Prostate gland (tissue), 2 donors: Measurements from ENCODE around the gene LRRC8A. TPM values are rescaled to one million over a fixed set of nuclear protein-coding genes. Genes with fewer than 3 reads are reported as not detected.
"Not testable (repeated sequence)": the region's sequence is repeated elsewhere in the genome, so short reads cannot be mapped to it uniquely, and the experiment has no call there.

Source experiments
- DNase-seq: peaks from one replicate; pipeline ENCODE4 v3.0.0-alpha.2; 2019; ENCODE audit warnings: low spot score
- H3K27ac ChIP-seq, 2 donors: fragments of 200-600 bp; sonication (generic); 2 replicates each; pipeline ENCODE4 v1.5.1; 2017 to 2019
- H3K27me3 ChIP-seq: fragments of 200-600 bp; sonication (generic); replicated peaks from 2 replicates; pipeline ENCODE4 v1.5.1; 2019; ENCODE audit not compliant: insufficient read depth
- H3K36me3 ChIP-seq, 2 donors: fragments of 200-600 bp; sonication (generic); 1 replicate in 1 of 2; 2 replicates in 1 of 2; pipeline versions ENCODE4 v1.5.1 to v1.8.1; 2017 to 2019
- H3K4me1 ChIP-seq: fragments of 200-600 bp; sonication (generic); replicated peaks from 2 replicates; pipeline ENCODE4 v1.5.1; 2019
- H3K4me3 ChIP-seq, 2 donors: fragments of 200-600 bp; sonication (generic); 2 replicates each; pipeline ENCODE4 v1.5.1; 2017 to 2019
- H3K9me3 ChIP-seq: fragments of 200-600 bp; sonication (generic); 2 replicates; pipeline ENCODE4 v1.5.1; 2017
- CTCF ChIP-seq, 4 experiments: fragments of 200-600 bp in 2 of 4; fragments of 450-650 bp in 2 of 4; sonication (generic) in 2 of 4; IDR thresholded peaks; 1 replicate in 3 of 4; 2 replicates in 1 of 4; pipeline ENCODE4 v1.5.1; 2016 to 2019; ENCODE audit warnings: antibody characterized with exemption in 4 of 4, mild to moderate bottlenecking in 2 of 4, moderate library complexity in 2 of 4
- POLR2A ChIP-seq: fragments of 450-650 bp; IDR thresholded peaks from one replicate; pipeline ENCODE4 v1.6.1; 2016; ENCODE audit warnings: antibody characterized with exemption, mild to moderate bottlenecking
- POLR2AphosphoS5 ChIP-seq: sonication (generic); formaldehyde crosslinking; IDR thresholded peaks from one replicate; pipeline ENCODE4 v1.6.1; 2017; ENCODE audit warnings: antibody characterized with exemption
- WGBS: methylation state at CpG from one replicate; pipeline ENCODE4 v1.1.5; 2018; 5-methylcytosine and 5-hydroxymethylcytosine counted together
- intact Hi-C: fragments of 100-400 bp; cut with DNase I; formaldehyde crosslinking; loops from one replicate; pipeline ENCODE4 v1.14.2; 2022
- total RNA-seq, 2 donors: library from RNA; depleted of rRNA; stranded (reverse); fragments of >200 nt; gene quantifications; one replicate each; pipeline ENCODE4 v1.1.0, GENCODE V29; 2016

Gene LRRC8A
- total RNA-seq, 2 donors from 2014 or later = 78.2 to 78.8 TPM

- Histone ChIP-seq H3K36me3 (no peaks in the 10 kb centered on the region), H3K27ac (peak overlapping the region; percentile 65 to 73), H3K27me3 (no peaks in the 10 kb centered on the region), H3K4me3 (no peak overlapping the region), H3K9me3 (no peaks in the 10 kb centered on the region), H3K4me1 (peaks cover 15% of the 10 kb centered on the region)
- no peak for DNase-seq
- intact Hi-C loops = no loop called here
- TF ChIP-seq POLR2AphosphoS5 (no peak), POLR2A (no peak), CTCF (IDR thresholded peaks at IDR 0.05) (no peak)
- 79% methylated on average over 5 of the region's 5 CpGs for WGBS
These were observed 21.0 kb upstream of the LRRC8A start for GRCh38 chr9:128860937-128861336.

- TF ChIP-seq POLR2A = no peak
- no peak for TF ChIP-seq CTCF (IDR thresholded peaks at IDR 0.05)
- no peak for DNase-seq
- 86% methylated on average over 6 of the region's 6 CpGs for WGBS
- intact Hi-C loops = no loop called here
- no peak overlapping the region for H3K4me3 ChIP-seq
- H3K27ac ChIP-seq = peak overlapping the region; percentile 65 to 73
- no peaks in the 10 kb centered on the region for H3K36me3 ChIP-seq
- peaks cover 15% of the 10 kb centered on the region for H3K4me1 ChIP-seq
- H3K9me3 ChIP-seq = no peaks in the 10 kb centered on the region
- no peaks in the 10 kb centered on the region for H3K27me3 ChIP-seq
These were observed 20.4 kb upstream of the LRRC8A start for GRCh38 chr9:128861501-128861900.

- TF ChIP-seq POLR2AphosphoS5 (peak; percentile 53), CTCF (IDR thresholded peaks at IDR 0.05) (no peak)
- DNase-seq = peak; percentile 69
- 30% methylated on average over 6 of the region's 6 CpGs for WGBS
- intact Hi-C loops = no loop called here
- Histone ChIP-seq H3K36me3 (no peaks in the 10 kb centered on the region), H3K4me3 (no peak overlapping the region), H3K27ac (peak overlapping the region; percentile 65 to 73), H3K27me3 (no peaks in the 10 kb centered on the region), H3K9me3 (no peaks in the 10 kb centered on the region), H3K4me1 (peaks cover 15% of the 10 kb centered on the region)
These were observed 19.5 kb upstream of the LRRC8A start for GRCh38 chr9:128862401-128862851.

GRCh38 chr9:128863647-128864046, 18.3 kb upstream of the LRRC8A start:
- 29% methylated on average over 10 of the region's 10 CpGs for WGBS
- Histone ChIP-seq H3K36me3 (no peaks in the 10 kb centered on the region), H3K4me3 (no peak overlapping the region), H3K27ac (peak overlapping the region; percentile 65 to 73), H3K4me1 (peaks cover 15% of the 10 kb centered on the region), H3K27me3 (no peaks in the 10 kb centered on the region), H3K9me3 (no peaks in the 10 kb centered on the region)
- DNase-seq = no peak
- intact Hi-C loops = loop anchor here (1.0 kb wide), 1 partner anchor 65 kb away; no protein-coding TSS in a partner anchor
- TF ChIP-seq CTCF (IDR thresholded peaks at IDR 0.05) (peak; percentile 86 to 93 (median 88)), POLR2AphosphoS5 (no peak)

GRCh38 chr9:128870128-128870940, 11.6 kb upstream of the LRRC8A start:
- 91% methylated on average over 7 of the region's 7 CpGs for WGBS
- H3K27me3 ChIP-seq = no peaks in the 10 kb centered on the region
- no peaks in the 10 kb centered on the region for H3K36me3 ChIP-seq
- DNase-seq = no peak
- intact Hi-C loops = no loop called here
- no peaks in the 10 kb centered on the region for H3K4me1 ChIP-seq
- no peaks in the 10 kb centered on the region for H3K9me3 ChIP-seq
- TF ChIP-seq CTCF (IDR thresholded peaks at IDR 0.05) (no peak), POLR2A (no peak), POLR2AphosphoS5 (no peak)
- no peak overlapping the region for H3K4me3 ChIP-seq
- H3K27ac ChIP-seq = no peak overlapping the region

- H3K27me3 ChIP-seq, H3K36me3 ChIP-seq, H3K4me3 ChIP-seq, H3K4me1 ChIP-seq, DNase-seq, H3K27ac ChIP-seq, intact Hi-C loops, H3K9me3 ChIP-seq: not testable (repeated sequence)
- 93% methylated on average over 7 of the region's 7 CpGs for WGBS
These were observed 11.0 kb upstream of the LRRC8A start for GRCh38 chr9:128870941-128871265.
